WTC11 (cell line): Measurements from ENCODE around the gene SHF. TPM values are rescaled to one million over a fixed set of nuclear protein-coding genes. Genes with fewer than 3 reads are reported as not detected.

Experiments
- ATAC-seq: fragments of 200-7000 bp; cut with Tn5 transposase; 2 replicates; pipeline ENCODE4 v1.10.0; 2021; ENCODE audit warnings: mild to moderate bottlenecking, moderate library complexity
- CTCF ChIA-PET: fragments of 300-600 bp; sonication (Branson Sonifier 250); formaldehyde crosslinking; loops from one replicate; lab custom pipeline; 2021; ENCODE audit warnings: antibody characterized with exemption; lab: Charles Lee
- POLR2A ChIA-PET: fragments of 350-600 bp; sonication (Branson Sonifier 250); formaldehyde crosslinking; loops from one replicate; lab custom pipeline; 2021; ENCODE audit warnings: antibody characterized with exemption; lab: Charles Lee
- DNase-seq: peaks from one replicate; pipeline ENCODE4 v3.0.0; 2021; ENCODE audit warnings: low spot score
- H3K27ac Mint-ChIP-seq: 2 replicates; pipeline ENCODE4 v1.8.0; 2021; ENCODE audit warnings: mixed read lengths
- H3K27me3 Mint-ChIP-seq: 2 replicates; pipeline ENCODE4 v1.8.0; 2021; ENCODE audit warnings: low read depth, mild to moderate bottlenecking, moderate library complexity, mixed read lengths
- H3K36me3 Mint-ChIP-seq: 2 replicates; pipeline ENCODE4 v1.8.0; 2021; ENCODE audit warnings: mixed read lengths
- H3K4me1 Mint-ChIP-seq: 2 replicates; pipeline ENCODE4 v1.8.0; 2022; ENCODE audit warnings: mixed read lengths
- H3K4me3 Mint-ChIP-seq: 2 replicates; pipeline ENCODE4 v1.8.0; 2021; ENCODE audit warnings: mild to moderate bottlenecking, moderate library complexity, mixed read lengths
- H3K9me3 Mint-ChIP-seq: 2 replicates; pipeline ENCODE4 v1.8.0; 2021; ENCODE audit warnings: mixed read lengths
- ATF1 ChIP-seq: sonication (generic); formaldehyde crosslinking; IDR thresholded peaks from 2 replicates; pipeline ENCODE4 v1.8.1; 2023; ENCODE audit warnings: mild to moderate bottlenecking, moderate library complexity, missing genetic modification reagents
- ELF4 ChIP-seq: sonication (generic); formaldehyde crosslinking; IDR thresholded peaks from 2 replicates; pipeline ENCODE4 v1.8.1; 2022; ENCODE audit warnings: low read depth, mild to moderate bottlenecking, moderate library complexity, missing genetic modification reagents
- GABPB1 ChIP-seq: sonication (generic); formaldehyde crosslinking; IDR thresholded peaks from 2 replicates; pipeline ENCODE4 v1.8.1; 2023; ENCODE audit warnings: mild to moderate bottlenecking, missing genetic modification reagents
- HMGA2 ChIP-seq: fragments of 250-450 bp; sonication (Bioruptor Pico); IDR thresholded peaks from 2 replicates; pipeline ENCODE4 v1.4.0; 2021; ENCODE audit warnings: mild to moderate bottlenecking, moderate library complexity
- SOX15 ChIP-seq: fragments of 250-450 bp; sonication (Bioruptor Pico); IDR thresholded peaks from 2 replicates; pipeline ENCODE4 v1.9.0; 2021; ENCODE audit warnings: mild to moderate bottlenecking
- SP1 ChIP-seq: sonication (generic); formaldehyde crosslinking; conservative IDR thresholded peaks from 2 replicates; pipeline ENCODE4 v1.8.1; 2022; ENCODE audit warnings: missing genetic modification reagents
- ZNF219 ChIP-seq: sonication (generic); formaldehyde crosslinking; IDR thresholded peaks from 2 replicates; pipeline ENCODE4 v1.8.0; 2023; ENCODE audit warnings: missing genetic modification reagents, mild to moderate bottlenecking, borderline replicate concordance
- ZNF423 ChIP-seq: fragments of 250-450 bp; sonication (Bioruptor Pico); IDR thresholded peaks from 2 replicates; pipeline ENCODE4 v2.1.2; 2022; ENCODE audit warnings: mild to moderate bottlenecking, moderate library complexity
- total RNA-seq: library from RNA; stranded (reverse); gene quantifications from 3 replicates; pipeline ENCODE4 v1.2.3, GENCODE V29; 2021
- TF ChIP-seq, protein P1 (sequence below): fragments of 250-450 bp; sonication (Bioruptor Pico); IDR thresholded peaks from 2 replicates; pipeline ENCODE4 v1.8.0; 2021; ENCODE audit warnings: mild to moderate bottlenecking
- TF ChIP-seq, protein P2 (sequence below): sonication (generic); formaldehyde crosslinking; IDR thresholded peaks from 2 replicates; pipeline ENCODE4 v1.8.0; 2023; ENCODE audit warnings: missing genetic modification reagents, mild to moderate bottlenecking, borderline replicate concordance
- TF ChIP-seq, protein P3 (sequence below): sonication (generic); formaldehyde crosslinking; IDR thresholded peaks from 2 replicates; pipeline ENCODE4 v1.8.1; 2023; ENCODE audit warnings: mild to moderate bottlenecking, missing genetic modification reagents, moderate library complexity
- TF ChIP-seq, protein P4 (sequence below): sonication (generic); formaldehyde crosslinking; IDR thresholded peaks from 2 replicates; pipeline ENCODE4 v1.8.0; 2022; ENCODE audit warnings: mild to moderate bottlenecking, missing genetic modification reagents
- TF ChIP-seq, protein P5 (sequence below): sonication (generic); formaldehyde crosslinking; IDR thresholded peaks from 2 replicates; pipeline ENCODE4 v1.8.1; 2022; ENCODE audit warnings: missing genetic modification reagents, borderline replicate concordance
- TF ChIP-seq, protein P6 (sequence below): fragments of 250-450 bp; sonication (Bioruptor Pico); IDR thresholded peaks from 2 replicates; pipeline ENCODE4 v1.9.0; 2021; ENCODE audit warnings: mild to moderate bottlenecking
- TF ChIP-seq, protein P7 (sequence below): fragments of 250-450 bp; sonication (Bioruptor Pico); IDR thresholded peaks from 2 replicates; pipeline ENCODE4 v1.9.0; 2021; ENCODE audit warnings: mild to moderate bottlenecking
- TF ChIP-seq, protein P8 (sequence below): fragments of 250-450 bp; sonication (Bioruptor Pico); IDR thresholded peaks from 2 replicates; pipeline ENCODE4 v2.1.2; 2022; ENCODE audit warnings: mild to moderate bottlenecking, moderate library complexity

The SHF gene
- total RNA-seq, 1 experiment from 2014 or later: 30.6 TPM

DNA sequence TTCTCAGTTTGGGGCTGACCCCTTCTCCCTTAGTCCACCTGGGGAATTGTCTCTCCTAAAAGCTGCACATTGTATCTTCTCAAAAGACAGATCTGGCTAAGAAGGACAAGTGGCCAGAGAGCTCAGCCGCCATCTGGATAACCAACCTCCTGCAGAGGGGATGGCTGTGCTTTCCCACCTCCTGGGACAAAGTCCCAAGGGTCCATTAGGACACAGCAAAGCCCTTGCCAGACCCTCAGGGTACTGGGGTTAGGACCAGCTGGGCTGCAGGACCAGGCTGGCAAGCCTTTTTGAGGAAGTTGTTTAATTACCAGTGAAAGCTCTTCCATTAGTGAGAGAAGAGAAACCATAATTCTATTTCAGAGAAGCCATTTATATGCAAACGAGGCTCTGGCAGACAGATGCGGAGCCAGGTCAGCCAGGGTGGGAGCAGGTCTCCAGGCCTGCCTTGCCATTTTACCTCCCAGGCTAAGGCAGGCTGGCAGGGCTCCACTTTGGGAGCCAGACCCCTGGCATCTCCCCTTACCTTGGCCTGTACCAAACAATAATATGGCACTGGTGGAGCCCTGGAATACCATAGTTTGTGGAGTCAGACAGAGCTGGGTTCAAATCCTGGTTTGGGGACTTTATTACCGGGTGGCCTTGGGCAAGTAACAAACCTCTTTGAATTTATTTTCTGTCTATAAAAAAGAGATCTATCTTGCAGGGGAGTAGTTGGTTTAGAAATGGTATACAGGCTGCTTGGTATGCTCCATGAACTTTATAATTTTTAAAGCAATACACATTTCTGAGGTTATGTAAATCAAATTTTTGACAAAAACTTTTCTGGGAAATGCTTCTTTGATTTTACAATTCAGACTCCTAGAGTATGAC lies 17.9 kb downstream of the SHF start:
- no peak for TF ChIP-seq SP1 (CRISPR knock-in tag)
- TF ChIP-seq HMGA2: no peak
- TF ChIP-seq, protein P1, sequence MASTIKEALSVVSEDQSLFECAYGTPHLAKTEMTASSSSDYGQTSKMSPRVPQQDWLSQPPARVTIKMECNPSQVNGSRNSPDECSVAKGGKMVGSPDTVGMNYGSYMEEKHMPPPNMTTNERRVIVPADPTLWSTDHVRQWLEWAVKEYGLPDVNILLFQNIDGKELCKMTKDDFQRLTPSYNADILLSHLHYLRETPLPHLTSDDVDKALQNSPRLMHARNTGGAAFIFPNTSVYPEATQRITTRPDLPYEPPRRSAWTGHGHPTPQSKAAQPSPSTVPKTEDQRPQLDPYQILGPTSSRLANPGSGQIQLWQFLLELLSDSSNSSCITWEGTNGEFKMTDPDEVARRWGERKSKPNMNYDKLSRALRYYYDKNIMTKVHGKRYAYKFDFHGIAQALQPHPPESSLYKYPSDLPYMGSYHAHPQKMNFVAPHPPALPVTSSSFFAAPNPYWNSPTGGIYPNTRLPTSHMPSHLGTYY (CRISPR knock-in tag): no peak
- TF ChIP-seq, protein P2, sequence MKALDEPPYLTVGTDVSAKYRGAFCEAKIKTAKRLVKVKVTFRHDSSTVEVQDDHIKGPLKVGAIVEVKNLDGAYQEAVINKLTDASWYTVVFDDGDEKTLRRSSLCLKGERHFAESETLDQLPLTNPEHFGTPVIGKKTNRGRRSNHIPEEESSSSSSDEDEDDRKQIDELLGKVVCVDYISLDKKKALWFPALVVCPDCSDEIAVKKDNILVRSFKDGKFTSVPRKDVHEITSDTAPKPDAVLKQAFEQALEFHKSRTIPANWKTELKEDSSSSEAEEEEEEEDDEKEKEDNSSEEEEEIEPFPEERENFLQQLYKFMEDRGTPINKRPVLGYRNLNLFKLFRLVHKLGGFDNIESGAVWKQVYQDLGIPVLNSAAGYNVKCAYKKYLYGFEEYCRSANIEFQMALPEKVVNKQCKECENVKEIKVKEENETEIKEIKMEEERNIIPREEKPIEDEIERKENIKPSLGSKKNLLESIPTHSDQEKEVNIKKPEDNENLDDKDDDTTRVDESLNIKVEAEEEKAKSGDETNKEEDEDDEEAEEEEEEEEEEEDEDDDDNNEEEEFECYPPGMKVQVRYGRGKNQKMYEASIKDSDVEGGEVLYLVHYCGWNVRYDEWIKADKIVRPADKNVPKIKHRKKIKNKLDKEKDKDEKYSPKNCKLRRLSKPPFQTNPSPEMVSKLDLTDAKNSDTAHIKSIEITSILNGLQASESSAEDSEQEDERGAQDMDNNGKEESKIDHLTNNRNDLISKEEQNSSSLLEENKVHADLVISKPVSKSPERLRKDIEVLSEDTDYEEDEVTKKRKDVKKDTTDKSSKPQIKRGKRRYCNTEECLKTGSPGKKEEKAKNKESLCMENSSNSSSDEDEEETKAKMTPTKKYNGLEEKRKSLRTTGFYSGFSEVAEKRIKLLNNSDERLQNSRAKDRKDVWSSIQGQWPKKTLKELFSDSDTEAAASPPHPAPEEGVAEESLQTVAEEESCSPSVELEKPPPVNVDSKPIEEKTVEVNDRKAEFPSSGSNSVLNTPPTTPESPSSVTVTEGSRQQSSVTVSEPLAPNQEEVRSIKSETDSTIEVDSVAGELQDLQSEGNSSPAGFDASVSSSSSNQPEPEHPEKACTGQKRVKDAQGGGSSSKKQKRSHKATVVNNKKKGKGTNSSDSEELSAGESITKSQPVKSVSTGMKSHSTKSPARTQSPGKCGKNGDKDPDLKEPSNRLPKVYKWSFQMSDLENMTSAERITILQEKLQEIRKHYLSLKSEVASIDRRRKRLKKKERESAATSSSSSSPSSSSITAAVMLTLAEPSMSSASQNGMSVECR (CRISPR knock-in tag): no peak
- TF ChIP-seq ZNF423 (CRISPR knock-in tag): 0 out of 2 replicates have a peak, but pooled peaks have one; percentile 14

DNA sequence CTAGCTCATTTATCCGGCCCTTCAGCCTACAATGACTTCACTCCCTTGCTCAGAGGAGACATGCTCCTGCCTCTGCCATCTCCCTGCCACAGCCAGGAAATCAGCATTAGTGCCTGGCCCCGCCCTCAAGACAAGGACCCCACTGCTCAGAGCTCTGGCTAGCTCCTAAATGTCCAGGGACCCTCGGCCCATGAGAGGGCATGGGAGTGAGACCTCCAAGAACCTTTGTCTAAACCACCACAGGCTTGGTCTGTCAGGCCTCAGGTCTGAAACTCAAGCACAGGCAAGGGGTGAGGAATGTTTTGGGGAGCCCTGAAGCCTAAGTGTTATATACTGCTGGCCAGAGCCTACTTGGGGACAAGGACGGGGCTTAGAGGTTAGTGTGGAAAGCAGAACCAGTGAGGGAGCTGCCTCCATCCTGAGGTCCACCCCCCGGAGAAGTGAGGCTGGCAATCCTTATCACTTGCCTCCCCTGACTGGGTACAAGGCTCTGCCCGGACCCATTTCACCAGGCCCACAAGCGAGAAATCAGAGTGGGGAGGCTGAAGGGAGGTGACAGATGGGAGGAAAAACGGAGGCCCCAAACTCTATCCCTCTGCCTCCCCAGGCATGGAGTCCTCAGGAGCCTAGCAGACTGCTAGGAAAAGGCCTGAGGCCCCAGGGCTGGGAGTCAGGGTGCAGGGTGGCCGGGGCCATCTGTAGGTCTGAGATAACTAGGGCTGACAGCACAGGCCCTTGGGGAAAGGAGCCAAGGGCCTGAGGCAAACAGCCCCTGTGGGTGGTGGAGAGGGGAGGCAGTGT lies 18.8 kb downstream of the SHF start:
- H3K4me3 Mint-ChIP-seq: no peak overlapping the region; the same call in 1 of the 2 replicates
- ChIA-PET CTCF (interaction anchor here (0.6 to 2.6 kb wide), 13 partner anchors 11 to 288 kb away, joined by 3 to 21 read pairs (median 6); partner anchors contain the start of gene SHF), POLR2A (interaction anchor here (0.8 to 3.6 kb wide), 4 partner anchors 10 to 233 kb away, joined by 3 to 23 read pairs (median 6); partner anchors contain the start of gene SHF)
- peak overlapping the region; percentile 53; the same call in 1 of the 2 replicates for H3K27ac Mint-ChIP-seq
- DNase-seq: no peak
- H3K36me3 Mint-ChIP-seq: peaks cover 3% of the 10 kb centered on the region
- peaks cover 51% of the 10 kb centered on the region for H3K4me1 Mint-ChIP-seq
- no peaks in the 10 kb centered on the region; the same call in 1 of the 2 replicates for H3K27me3 Mint-ChIP-seq
- no peaks in the 10 kb centered on the region for H3K9me3 Mint-ChIP-seq
- ATAC-seq: no peak
- TF ChIP-seq GABPB1 (CRISPR knock-in tag): no peak
- TF ChIP-seq ELF4 (CRISPR knock-in tag): no peak
- no peak for TF ChIP-seq SOX15 (CRISPR knock-in tag)
- TF ChIP-seq ZNF219: no peak
- TF ChIP-seq ATF1 (CRISPR knock-in tag): no peak
- TF ChIP-seq, protein P3, sequence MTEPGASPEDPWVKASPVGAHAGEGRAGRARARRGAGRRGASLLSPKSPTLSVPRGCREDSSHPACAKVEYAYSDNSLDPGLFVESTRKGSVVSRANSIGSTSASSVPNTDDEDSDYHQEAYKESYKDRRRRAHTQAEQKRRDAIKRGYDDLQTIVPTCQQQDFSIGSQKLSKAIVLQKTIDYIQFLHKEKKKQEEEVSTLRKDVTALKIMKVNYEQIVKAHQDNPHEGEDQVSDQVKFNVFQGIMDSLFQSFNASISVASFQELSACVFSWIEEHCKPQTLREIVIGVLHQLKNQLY (CRISPR knock-in tag): no peak
- TF ChIP-seq, protein P4, sequence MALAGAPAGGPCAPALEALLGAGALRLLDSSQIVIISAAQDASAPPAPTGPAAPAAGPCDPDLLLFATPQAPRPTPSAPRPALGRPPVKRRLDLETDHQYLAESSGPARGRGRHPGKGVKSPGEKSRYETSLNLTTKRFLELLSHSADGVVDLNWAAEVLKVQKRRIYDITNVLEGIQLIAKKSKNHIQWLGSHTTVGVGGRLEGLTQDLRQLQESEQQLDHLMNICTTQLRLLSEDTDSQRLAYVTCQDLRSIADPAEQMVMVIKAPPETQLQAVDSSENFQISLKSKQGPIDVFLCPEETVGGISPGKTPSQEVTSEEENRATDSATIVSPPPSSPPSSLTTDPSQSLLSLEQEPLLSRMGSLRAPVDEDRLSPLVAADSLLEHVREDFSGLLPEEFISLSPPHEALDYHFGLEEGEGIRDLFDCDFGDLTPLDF (CRISPR knock-in tag): no peak
- TF ChIP-seq, protein P5, sequence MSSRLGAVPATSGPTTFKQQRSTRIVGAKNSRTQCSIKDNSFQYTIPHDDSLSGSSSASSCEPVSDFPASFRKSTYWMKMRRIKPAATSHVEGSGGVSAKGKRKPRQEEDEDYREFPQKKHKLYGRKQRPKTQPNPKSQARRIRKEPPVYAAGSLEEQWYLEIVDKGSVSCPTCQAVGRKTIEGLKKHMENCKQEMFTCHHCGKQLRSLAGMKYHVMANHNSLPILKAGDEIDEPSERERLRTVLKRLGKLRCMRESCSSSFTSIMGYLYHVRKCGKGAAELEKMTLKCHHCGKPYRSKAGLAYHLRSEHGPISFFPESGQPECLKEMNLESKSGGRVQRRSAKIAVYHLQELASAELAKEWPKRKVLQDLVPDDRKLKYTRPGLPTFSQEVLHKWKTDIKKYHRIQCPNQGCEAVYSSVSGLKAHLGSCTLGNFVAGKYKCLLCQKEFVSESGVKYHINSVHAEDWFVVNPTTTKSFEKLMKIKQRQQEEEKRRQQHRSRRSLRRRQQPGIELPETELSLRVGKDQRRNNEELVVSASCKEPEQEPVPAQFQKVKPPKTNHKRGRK: no peak
- TF ChIP-seq, protein P6, sequence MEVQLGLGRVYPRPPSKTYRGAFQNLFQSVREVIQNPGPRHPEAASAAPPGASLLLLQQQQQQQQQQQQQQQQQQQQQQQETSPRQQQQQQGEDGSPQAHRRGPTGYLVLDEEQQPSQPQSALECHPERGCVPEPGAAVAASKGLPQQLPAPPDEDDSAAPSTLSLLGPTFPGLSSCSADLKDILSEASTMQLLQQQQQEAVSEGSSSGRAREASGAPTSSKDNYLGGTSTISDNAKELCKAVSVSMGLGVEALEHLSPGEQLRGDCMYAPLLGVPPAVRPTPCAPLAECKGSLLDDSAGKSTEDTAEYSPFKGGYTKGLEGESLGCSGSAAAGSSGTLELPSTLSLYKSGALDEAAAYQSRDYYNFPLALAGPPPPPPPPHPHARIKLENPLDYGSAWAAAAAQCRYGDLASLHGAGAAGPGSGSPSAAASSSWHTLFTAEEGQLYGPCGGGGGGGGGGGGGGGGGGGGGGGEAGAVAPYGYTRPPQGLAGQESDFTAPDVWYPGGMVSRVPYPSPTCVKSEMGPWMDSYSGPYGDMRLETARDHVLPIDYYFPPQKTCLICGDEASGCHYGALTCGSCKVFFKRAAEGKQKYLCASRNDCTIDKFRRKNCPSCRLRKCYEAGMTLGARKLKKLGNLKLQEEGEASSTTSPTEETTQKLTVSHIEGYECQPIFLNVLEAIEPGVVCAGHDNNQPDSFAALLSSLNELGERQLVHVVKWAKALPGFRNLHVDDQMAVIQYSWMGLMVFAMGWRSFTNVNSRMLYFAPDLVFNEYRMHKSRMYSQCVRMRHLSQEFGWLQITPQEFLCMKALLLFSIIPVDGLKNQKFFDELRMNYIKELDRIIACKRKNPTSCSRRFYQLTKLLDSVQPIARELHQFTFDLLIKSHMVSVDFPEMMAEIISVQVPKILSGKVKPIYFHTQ (CRISPR knock-in tag): no peak
- TF ChIP-seq, protein P7, sequence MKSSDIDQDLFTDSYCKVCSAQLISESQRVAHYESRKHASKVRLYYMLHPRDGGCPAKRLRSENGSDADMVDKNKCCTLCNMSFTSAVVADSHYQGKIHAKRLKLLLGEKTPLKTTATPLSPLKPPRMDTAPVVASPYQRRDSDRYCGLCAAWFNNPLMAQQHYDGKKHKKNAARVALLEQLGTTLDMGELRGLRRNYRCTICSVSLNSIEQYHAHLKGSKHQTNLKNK (CRISPR knock-in tag): no peak
- TF ChIP-seq, protein P8, sequence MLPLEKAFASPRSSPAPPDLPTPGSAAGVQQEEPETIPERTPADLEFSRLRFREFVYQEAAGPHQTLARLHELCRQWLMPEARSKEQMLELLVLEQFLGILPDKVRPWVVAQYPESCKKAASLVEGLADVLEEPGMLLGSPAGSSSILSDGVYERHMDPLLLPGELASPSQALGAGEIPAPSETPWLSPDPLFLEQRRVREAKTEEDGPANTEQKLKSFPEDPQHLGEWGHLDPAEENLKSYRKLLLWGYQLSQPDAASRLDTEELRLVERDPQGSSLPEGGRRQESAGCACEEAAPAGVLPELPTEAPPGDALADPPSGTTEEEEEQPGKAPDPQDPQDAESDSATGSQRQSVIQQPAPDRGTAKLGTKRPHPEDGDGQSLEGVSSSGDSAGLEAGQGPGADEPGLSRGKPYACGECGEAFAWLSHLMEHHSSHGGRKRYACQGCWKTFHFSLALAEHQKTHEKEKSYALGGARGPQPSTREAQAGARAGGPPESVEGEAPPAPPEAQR (CRISPR knock-in tag): no peak

More for the DNA sequence above, 17.9 kb downstream of the SHF start:
- ChIA-PET POLR2A (interaction anchor here (3.6 kb wide), 1 partner anchor 17 kb away, joined by 23 read pairs; the partner anchor contains the start of gene SHF), CTCF (interaction anchor here (1.0 to 2.6 kb wide), 4 partner anchors 10 to 52 kb away, joined by 5 to 13 read pairs (median 5); no protein-coding TSS in a partner anchor)
- peaks cover 51% of the 10 kb centered on the region for H3K4me1 Mint-ChIP-seq
- peak overlapping the region; percentile 29; the same call in 1 of the 2 replicates for H3K27ac Mint-ChIP-seq
- no peaks in the 10 kb centered on the region for H3K9me3 Mint-ChIP-seq
- H3K36me3 Mint-ChIP-seq: peaks cover 9% of the 10 kb centered on the region
- H3K27me3 Mint-ChIP-seq: no peaks in the 10 kb centered on the region; the same call in 1 of the 2 replicates
- no peak overlapping the region; the same call in 1 of the 2 replicates for H3K4me3 Mint-ChIP-seq
- DNase-seq (no peak), ATAC-seq (peak; percentile 5; the same call in 1 of the 2 replicates)
